Psoas muscle (tissue), 8 donors: ENCODE results near the gene INTS15. TPM values are rescaled to one million over a fixed set of nuclear protein-coding genes. Genes with fewer than 3 reads are reported as not detected.

ENCODE experiments used
- ATAC-seq, 4 donors: fragments of 200-7000 bp; cut with Tn5 transposase; one replicate each; pipeline ENCODE4 v1.9.1; 2020; ENCODE audit warnings: moderate library complexity in 3 of 4, mild to moderate bottlenecking in 2 of 4
- DNase-seq, 2 donors: peaks; one replicate each; pipeline ENCODE4 v3.0.0-alpha.2; 2020
- H3K27ac ChIP-seq: fragments of 200-600 bp; one replicate; pipeline ENCODE4 v1.8.0; 2022
- H3K27me3 ChIP-seq, 3 donors: fragments of 200-600 bp in 1 of 3; one replicate each; pipeline versions ENCODE4 v1.6.1 to v1.8.0; 2013 to 2022; ENCODE audit warnings: low read length in 2 of 3, mild to moderate bottlenecking in 2 of 3, moderate library complexity in 1 of 3; ENCODE audit not compliant: insufficient read depth in 3 of 3
- H3K36me3 ChIP-seq, 2 donors: fragments of 200-600 bp in 1 of 2; one replicate each; pipeline versions ENCODE4 v1.6.1 to v1.8.0; 2013 to 2022; ENCODE audit warnings: low read depth in 1 of 2, mild to moderate bottlenecking in 1 of 2, moderate library complexity in 1 of 2; ENCODE audit not compliant: insufficient read depth in 1 of 2
- H3K4me1 ChIP-seq: fragments of 200-600 bp; one replicate; pipeline ENCODE4 v1.8.0; 2022
- H3K4me3 ChIP-seq: fragments of 200-600 bp; one replicate; pipeline ENCODE4 v1.8.0; 2022; ENCODE audit warnings: mild to moderate bottlenecking
- H3K9me3 ChIP-seq: fragments of 200-600 bp; one replicate; pipeline ENCODE4 v1.8.0; 2022
- WGBS, 3 donors: extraction: QIAGEN DNeasy Blood & Tissue Kit; methylation state at CpG; one replicate each; pipeline versions ENCODE4 v1.1.6 to v1.1.7; 2013; 5-methylcytosine and 5-hydroxymethylcytosine counted together
- intact Hi-C, 2 donors: fragments of 100-400 bp; cut with DNase I; formaldehyde crosslinking; loops; one replicate each; pipeline versions ENCODE4 v1.11.0 to v1.14.2; 2022
- polyA plus RNA-seq, 3 donors: library from polyadenylated mRNA; stranded (reverse); fragments of 200-250 nt; gene quantifications; one replicate each; pipeline ENCODE4 v1.2.3, GENCODE V29; 2013
- total RNA-seq, 4 donors: library from RNA; stranded (reverse); fragmentation: NEBNext Ultra II Directional in 2 of 4; extraction: Animal tissue kit (Norgen Biotek cat#: 25700) in 2 of 4; gene quantifications; one replicate each; pipeline versions ENCODE4 v1.2.1 to v1.2.4, GENCODE V29; 2021 to 2023
- TF ChIP-seq, protein P1 (sequence below): fragments of 200-600 bp; IDR thresholded peaks from one replicate; pipeline ENCODE4 v1.8.0; 2022; ENCODE audit warnings: antibody characterized with exemption
- donor health status: healthy with polysubstance abuse.
- donor health status: DM: no; HTN: no; CAD: no; lungs with moderate emphysema.
- donor health status: Bipolar disorder and iron deficiency.
- donor health status: healthy.
- donor health status: DM: yes; HTN: yes; CAD: no.
- donor health status: DM: no; HTN: no; CAD: no.
- donor health status: DM: no; HTN: no; CAD: no.
- donor health status: DM: yes; HTN: yes; CAD: no.

INTS15 gene
- total and polyA plus RNA-seq, 7 donors: 14.1 to 46.0 (median 24.0) TPM

DNA sequence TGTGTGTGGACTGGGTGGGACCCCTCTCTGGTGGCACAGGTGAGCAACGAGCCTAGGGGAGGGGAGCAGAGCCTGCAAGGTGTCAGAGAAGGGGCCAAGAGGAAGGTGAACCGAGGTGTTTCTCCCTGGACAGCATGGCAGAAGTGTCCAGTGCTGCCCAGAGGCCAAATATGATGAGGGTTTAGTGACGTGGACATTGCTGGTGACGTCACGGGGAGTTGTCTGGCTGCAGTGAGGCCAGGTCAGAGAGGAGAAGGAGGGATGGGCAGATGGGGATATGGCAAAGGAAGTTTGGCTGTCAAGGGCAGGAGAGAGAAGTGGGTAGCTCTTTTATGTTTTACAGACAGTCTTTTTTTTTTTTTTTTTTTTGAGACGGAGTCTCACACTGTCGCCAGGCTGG is 23.0 kb downstream of the INTS15 start:
- WGBS, 3 donors: 59 to 64% (median 61%) methylated on average over 5 to 7 of the region's 7 CpGs
- peaks cover 0 to 11% of the 10 kb centered on the region in 2 donors for H3K36me3 ChIP-seq
- DNase-seq (no peak), ATAC-seq (no peak)
- H3K4me1 ChIP-seq: peaks cover 3% of the 10 kb centered on the region
- H3K27ac ChIP-seq: no peak overlapping the region
- H3K9me3 ChIP-seq: no peaks in the 10 kb centered on the region
- H3K4me3 ChIP-seq: no peak overlapping the region
- intact Hi-C loops: no loop called here
- H3K27me3 ChIP-seq: no peaks in the 10 kb centered on the region
- TF ChIP-seq, protein P1, sequence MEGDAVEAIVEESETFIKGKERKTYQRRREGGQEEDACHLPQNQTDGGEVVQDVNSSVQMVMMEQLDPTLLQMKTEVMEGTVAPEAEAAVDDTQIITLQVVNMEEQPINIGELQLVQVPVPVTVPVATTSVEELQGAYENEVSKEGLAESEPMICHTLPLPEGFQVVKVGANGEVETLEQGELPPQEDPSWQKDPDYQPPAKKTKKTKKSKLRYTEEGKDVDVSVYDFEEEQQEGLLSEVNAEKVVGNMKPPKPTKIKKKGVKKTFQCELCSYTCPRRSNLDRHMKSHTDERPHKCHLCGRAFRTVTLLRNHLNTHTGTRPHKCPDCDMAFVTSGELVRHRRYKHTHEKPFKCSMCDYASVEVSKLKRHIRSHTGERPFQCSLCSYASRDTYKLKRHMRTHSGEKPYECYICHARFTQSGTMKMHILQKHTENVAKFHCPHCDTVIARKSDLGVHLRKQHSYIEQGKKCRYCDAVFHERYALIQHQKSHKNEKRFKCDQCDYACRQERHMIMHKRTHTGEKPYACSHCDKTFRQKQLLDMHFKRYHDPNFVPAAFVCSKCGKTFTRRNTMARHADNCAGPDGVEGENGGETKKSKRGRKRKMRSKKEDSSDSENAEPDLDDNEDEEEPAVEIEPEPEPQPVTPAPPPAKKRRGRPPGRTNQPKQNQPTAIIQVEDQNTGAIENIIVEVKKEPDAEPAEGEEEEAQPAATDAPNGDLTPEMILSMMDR: no peak

DNA sequence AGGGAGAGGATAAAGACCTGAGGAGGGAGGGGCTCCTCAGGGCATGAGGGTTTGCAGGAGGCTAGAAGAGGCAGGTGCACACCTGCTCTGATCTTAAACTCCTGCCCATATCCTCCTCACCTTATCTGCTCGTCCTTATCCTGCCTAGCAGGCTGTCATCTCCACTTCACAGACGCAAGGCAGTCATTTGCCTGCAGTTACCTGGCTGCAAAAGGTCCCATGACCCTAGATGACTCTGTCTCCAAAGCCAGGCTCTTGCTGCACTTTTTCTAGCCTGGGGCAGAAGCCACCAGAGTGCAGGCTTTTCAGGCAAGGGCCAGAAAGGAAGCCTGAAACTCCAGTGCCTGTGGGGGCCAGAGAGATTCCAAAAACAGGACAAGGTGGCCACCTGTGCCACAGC is 23.9 kb downstream of the INTS15 start:
- DNase-seq (no peak), ATAC-seq (no peak)
- peaks cover 3% of the 10 kb centered on the region for H3K4me1 ChIP-seq
- H3K4me3 ChIP-seq: no peak overlapping the region
- H3K27ac ChIP-seq: no peak overlapping the region
- H3K36me3 ChIP-seq: peaks cover 0 to 4% of the 10 kb centered on the region in 2 donors
- no peaks in the 10 kb centered on the region for H3K9me3 ChIP-seq
- TF ChIP-seq, protein P1: no peak
- 26 to 70% (median 54%) methylated on average over 2 of the region's 2 CpGs for WGBS, 3 donors
- intact Hi-C loops: no loop called here
- no peaks in the 10 kb centered on the region for H3K27me3 ChIP-seq

DNA sequence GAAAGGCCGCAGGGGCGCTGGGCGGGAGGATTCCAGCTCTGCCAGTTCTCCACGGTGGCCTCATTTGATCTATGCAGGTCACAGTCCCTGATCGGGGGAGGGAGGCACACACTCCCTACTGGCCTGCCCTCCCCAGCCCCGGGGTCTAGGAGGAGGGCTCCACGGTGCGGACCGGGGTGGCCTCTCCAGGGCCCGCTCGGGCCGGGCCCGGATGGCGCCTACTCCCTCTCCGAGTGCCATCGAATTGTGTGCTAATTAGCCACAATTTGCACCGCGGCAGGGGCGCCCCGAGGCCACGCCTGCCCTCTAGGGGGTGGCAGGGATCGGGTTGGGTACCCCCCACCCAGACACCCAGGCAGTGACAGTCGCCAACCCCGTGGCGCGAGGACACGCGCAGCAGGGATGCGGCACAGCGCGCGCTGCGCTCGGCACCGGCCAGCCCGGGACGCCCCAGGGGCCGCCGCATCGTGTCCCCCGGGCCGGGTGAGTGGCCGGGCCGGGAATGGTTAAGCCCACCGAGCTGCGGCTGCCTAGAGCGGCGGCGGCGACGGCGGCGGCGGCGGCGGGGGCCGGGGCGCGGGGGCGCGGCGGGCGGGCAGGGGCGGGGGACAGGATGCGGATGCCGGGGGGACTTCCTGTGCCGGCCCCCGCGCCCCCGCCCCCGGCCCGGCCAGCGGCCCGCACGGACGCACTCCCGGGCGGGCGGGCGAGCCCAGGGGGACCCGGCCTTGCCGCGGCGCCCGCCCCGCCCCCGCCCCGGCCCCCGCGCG is 25.3 kb downstream of the INTS15 start, which contains the start of gene ZNF853:
Gene ZNF853 (plus strand): TSS at position 658 of the 770 bp plus-strand sequence. CDS start 565 bp downstream, outside the sequence.
- H3K27ac ChIP-seq: no peak within 1 kb of the TSS
- H3K27me3 ChIP-seq: no peaks in the 10 kb centered on the region
- H3K9me3 ChIP-seq: no peaks in the 10 kb centered on the region
- ATAC-seq (peak in 3 of 4 donors; percentile 37 to 77 (median 68)), DNase-seq (no peak)
- no peaks in the 10 kb centered on the region for H3K36me3 ChIP-seq
- H3K4me1 ChIP-seq: peaks cover 3% of the 10 kb centered on the region
- TF ChIP-seq, protein P1: no peak
- intact Hi-C loops: no loop called here
- WGBS, 3 donors: 4 to 8% (median 7%) methylated on average over 42 to 90 of the region's 91 CpGs
- H3K4me3 ChIP-seq: peak within 1 kb of the TSS; percentile 74

DNA sequence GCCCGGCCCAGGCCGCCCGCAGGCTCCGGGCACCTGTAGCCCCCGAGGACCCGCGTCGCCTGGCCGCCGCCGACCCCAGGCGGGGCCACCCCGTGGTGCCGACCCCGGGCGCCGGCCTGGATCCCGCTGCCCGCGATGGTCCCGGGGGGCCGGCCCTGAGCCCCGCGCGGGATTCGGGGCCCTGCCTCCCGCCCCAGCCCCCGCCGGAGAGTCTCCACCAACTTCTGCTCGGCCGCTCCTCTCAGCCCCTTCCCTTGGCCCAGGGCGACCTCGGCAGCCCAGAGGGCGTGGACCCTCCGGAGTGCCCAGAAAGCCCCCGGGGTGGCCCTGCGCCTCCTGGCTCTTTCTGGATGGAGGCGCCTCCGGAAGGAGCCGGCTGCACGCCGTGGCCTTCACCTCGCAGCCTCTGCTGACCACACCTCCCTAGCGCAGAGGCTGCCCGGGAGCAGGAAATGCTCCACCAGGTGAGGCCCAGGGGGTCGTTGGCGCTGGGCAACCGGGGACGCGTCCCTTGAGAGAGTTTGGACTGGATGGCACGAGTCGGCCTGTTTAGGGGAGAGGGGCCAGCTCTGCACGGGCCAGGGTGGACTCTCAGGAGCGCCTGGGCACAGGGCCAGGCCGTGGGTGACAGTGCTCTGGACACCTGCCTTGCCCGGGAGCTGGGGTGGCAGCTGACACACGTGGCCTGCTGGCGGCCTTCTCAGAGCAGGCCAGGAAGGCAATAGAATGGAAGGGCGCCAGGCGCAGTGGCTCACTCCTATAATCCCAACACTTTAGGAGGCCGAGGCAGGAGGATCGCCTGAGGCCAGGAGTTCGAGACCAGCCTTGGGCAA is 26.1 kb downstream of the INTS15 start:
- DNase-seq (peak in 1 of 2 donors; percentile 64), ATAC-seq (peak; percentile 39 to 66 (median 59))
- no peaks in the 10 kb centered on the region for H3K36me3 ChIP-seq
- H3K4me1 ChIP-seq: peaks cover 3% of the 10 kb centered on the region
- intact Hi-C loops: no loop called here
- no peaks in the 10 kb centered on the region for H3K9me3 ChIP-seq
- H3K27me3 ChIP-seq: no peaks in the 10 kb centered on the region
- H3K4me3 ChIP-seq: peak overlapping the region; percentile 74
- H3K27ac ChIP-seq: no peak overlapping the region
- TF ChIP-seq, protein P1: no peak
- 8 to 15% (median 9%) methylated on average over 35 to 63 of the region's 63 CpGs for WGBS, 3 donors
